ENCODE data around the gene RFC5.

RFC5 gene

DNA sequence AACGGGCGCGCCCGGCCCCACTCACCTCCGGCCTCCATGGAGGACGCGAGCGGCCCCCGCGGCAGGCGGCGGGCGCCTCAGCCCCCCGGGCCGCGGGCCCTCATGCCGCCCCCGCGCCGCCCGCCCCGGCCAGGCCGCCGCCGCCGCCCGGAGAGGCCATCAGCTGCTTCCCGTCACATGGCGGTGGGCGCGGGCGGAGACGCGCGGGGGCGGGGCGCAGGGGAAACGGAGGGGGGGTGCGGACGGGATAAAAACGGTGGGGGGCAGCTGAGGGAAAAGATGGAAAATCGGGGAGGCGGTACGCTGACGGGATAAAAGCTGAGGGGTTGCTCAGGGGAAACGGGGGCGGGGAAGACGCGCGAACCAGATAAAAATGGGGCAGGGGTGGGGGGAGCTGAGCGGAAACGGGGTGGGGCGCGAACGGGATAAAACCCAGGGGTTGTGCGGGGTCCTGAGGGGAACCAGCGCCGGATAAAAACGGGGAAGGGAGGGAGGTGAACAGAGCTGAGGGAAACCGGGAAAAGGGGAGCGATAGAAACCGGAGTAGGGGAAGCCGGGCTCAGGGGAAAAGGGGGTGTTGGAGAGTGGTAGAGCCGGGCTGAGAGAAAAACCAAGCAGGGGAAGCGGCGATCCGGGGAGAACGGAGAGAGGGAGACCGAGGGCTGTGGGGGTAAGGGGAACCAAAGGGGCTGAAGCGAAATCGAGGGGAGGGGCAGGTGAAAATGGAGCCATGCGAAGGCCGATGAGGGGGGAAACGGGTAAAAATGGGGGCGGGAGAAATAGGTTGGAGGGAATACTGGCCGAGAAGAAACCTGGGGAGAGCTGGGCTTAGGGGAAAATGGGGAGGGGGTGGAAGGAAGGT lies 44.7 kb downstream of the RFC5 start, which contains the start of gene WSB2:
WSB2 (minus strand) TSS at position 169 of the 862 bp plus-strand sequence; CDS start at position 38, 131 bp downstream.
- peaks cover 2% of the 10 kb centered on the region for H3K36me3 Mint-ChIP-seq (ENCODE audit: low read depth)
- TF ChIP-seq, protein P1, sequence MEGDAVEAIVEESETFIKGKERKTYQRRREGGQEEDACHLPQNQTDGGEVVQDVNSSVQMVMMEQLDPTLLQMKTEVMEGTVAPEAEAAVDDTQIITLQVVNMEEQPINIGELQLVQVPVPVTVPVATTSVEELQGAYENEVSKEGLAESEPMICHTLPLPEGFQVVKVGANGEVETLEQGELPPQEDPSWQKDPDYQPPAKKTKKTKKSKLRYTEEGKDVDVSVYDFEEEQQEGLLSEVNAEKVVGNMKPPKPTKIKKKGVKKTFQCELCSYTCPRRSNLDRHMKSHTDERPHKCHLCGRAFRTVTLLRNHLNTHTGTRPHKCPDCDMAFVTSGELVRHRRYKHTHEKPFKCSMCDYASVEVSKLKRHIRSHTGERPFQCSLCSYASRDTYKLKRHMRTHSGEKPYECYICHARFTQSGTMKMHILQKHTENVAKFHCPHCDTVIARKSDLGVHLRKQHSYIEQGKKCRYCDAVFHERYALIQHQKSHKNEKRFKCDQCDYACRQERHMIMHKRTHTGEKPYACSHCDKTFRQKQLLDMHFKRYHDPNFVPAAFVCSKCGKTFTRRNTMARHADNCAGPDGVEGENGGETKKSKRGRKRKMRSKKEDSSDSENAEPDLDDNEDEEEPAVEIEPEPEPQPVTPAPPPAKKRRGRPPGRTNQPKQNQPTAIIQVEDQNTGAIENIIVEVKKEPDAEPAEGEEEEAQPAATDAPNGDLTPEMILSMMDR (IDR thresholded peaks at IDR 0.05; ENCODE audit: unreplicated experiment in 3 of 3): no peak
- no peaks in the 10 kb centered on the region for H3K9me3 Mint-ChIP-seq
- H3K27me3 Mint-ChIP-seq (ENCODE audit: low read depth): no peaks in the 10 kb centered on the region
- peak within 1 kb of the TSS; percentile 91 to 98 (median 95) for H3K4me3 Mint-ChIP-seq
- peak within 1 kb of the TSS; percentile 97 to 99 (median 98) for H3K27ac Mint-ChIP-seq
- H3K4me1 Mint-ChIP-seq: peaks cover 31% of the 10 kb centered on the region

DNA sequence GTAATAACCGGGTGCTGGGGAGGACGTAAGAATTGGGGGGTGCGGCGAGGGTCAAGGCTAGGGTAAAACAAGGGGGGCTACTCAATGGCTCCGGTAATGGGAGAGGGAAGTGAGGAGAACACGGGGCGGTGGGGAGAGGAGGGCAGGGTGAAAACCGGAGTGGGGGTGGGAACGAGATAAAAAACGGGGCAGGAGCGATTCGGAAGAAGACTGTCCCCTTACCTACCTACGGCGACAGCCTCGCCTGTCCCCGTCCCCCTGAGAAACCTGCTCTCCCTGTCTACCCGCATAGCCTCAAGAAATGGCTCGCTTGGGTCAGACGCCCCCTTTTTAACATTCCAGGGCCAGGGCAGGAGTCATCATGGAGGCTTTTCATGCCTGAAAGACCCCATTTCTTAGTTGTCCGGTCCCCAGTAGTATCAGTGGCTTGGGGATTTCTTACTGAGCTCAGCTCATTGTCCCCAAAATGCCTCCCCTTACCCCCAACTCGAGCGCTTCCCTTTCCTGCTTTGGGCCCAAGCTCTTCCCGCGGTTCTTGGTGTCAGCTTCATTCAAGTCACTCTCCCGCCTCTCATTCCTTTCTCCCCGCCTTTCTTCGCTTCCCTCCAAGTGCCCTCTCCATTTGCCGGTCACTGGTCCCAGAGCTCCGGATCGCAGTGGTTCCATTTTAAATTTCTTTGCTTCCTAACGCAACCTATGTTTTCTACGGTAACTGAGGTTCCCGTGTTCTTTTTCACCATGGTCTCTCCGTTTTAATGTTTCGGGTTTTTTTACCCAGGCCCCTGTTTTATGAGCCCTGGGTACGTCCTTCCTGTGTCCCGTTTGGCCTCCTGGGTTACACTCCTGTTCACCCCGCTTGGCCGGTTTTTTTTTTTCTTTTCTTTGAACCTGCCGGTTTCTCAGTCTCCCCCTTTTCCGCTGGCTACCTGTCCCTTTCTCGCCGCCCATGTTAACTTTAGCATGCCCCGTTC lies 45.7 kb downstream of the RFC5 start:
- Mint-ChIP-seq H3K36me3 (ENCODE audit: low read depth) (no peaks in the 10 kb centered on the region), H3K9me3 (no peaks in the 10 kb centered on the region), H3K4me3 (peak overlapping the region; percentile 90 to 95 (median 91)), H3K4me1 (peaks cover 30% of the 10 kb centered on the region), H3K27ac (peak overlapping the region; percentile 89 to 98 (median 91)), H3K27me3 (ENCODE audit: low read depth) (peaks cover 4% of the 10 kb centered on the region)
- TF ChIP-seq, protein P1 (IDR thresholded peaks at IDR 0.05; ENCODE audit: unreplicated experiment in 3 of 3): no peak

DNA sequence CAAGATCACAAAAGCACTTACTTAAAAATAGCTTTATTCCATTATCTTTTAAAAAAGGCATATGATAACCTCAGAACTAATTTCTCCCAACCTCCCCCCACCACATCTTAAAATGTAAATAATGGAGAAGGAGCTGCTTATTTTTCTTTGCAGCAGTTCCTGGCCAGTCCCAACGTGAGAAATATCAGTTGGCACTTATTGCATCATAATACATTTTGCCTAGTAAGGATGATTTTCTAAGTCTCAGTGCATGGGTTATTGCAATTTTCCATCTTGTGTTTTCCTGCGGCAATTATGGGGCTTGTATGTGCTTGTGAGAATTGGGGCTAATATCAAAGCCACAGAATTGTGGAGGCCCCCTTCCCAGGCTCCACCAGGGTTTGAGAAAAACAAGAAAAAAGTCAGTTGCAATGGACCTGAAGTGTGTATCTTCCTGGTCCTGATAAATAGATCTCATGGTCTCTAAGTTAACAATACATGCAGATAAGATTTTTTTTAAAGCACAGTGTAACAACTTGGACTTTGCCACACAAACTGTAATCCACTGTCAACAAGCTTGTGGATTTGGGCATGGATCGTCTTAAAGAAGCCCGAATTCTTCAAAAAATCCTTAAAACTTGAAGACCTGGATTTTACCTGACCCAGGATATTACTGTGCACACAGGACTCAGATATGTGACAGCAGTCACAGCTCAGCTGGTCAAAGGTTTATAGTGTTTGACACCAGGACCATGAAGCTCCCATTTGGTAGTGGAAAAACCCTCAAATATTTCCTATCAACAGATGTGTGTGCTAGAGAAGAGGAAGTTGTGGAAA lies 47.3 kb downstream of the RFC5 start:
- TF ChIP-seq, protein P1 (IDR thresholded peaks at IDR 0.05; ENCODE audit: unreplicated experiment in 3 of 3): no peak
- peak overlapping the region; percentile 17 to 91 (median 88) for H3K27ac Mint-ChIP-seq
- H3K4me3 Mint-ChIP-seq: peak overlapping the region; percentile 82 to 91 (median 83)
- peaks cover 29% of the 10 kb centered on the region for H3K4me1 Mint-ChIP-seq
- H3K36me3 Mint-ChIP-seq (ENCODE audit: low read depth): peaks cover 7% of the 10 kb centered on the region
- H3K27me3 Mint-ChIP-seq (ENCODE audit: low read depth): peaks cover 4% of the 10 kb centered on the region
- H3K9me3 Mint-ChIP-seq: no peaks in the 10 kb centered on the region

DNA sequence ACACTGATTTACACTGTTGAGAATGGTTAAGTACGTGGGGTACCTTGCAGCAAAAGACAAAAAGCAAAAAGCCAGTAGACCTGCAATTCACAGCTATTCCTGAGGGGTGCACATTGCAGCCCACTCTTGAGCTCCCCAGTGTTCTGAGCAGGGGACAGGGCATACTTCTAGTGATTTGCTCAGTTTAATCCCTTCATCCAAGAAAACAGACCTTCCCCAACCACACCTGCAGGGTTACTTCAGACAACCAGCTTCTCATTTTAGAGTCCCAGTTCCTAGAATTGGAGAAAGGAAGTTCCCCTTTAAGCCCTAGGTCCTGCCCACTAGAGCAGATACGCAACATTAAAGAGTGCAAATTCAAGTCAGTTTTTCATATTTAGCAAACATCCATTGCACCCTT lies 48.1 kb downstream of the RFC5 start:
- Mint-ChIP-seq H3K27me3 (ENCODE audit: low read depth) (peaks cover 7% of the 10 kb centered on the region), H3K9me3 (no peaks in the 10 kb centered on the region), H3K4me1 (peaks cover 21% of the 10 kb centered on the region), H3K36me3 (ENCODE audit: low read depth) (peaks cover 9% of the 10 kb centered on the region), H3K27ac (peak overlapping the region; percentile 15 to 71 (median 45)), H3K4me3 (peak overlapping the region; percentile 82 to 91 (median 83))
- TF ChIP-seq, protein P1 (IDR thresholded peaks at IDR 0.05; ENCODE audit: unreplicated experiment in 3 of 3): peak; percentile 22 to 28 (median 27)

DNA sequence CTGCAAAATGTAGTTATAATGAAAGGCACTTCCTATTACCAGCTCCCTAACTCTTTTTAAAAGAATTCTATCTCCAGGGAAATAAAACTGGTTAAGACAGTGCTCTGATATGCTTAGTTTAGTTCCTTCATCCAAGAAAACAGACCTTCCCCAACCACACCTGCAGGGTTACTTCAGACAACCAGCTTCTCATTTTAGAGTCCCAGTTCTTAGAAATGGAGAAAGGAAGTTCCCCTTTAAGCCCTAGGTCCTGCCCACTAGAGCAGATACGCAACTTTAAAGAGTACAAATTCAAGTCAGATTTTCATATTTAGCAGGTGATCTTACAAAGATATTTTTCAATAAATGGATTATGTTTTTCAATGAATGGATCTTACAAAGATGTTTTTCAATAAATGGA lies 48.9 kb downstream of the RFC5 start:
- Mint-ChIP-seq H3K4me3 (no peak overlapping the region), H3K9me3 (no peaks in the 10 kb centered on the region), H3K27me3 (ENCODE audit: low read depth) (peaks cover 7% of the 10 kb centered on the region), H3K4me1 (peaks cover 13% of the 10 kb centered on the region), H3K27ac (no peak overlapping the region), H3K36me3 (ENCODE audit: low read depth) (peaks cover 9% of the 10 kb centered on the region)
- TF ChIP-seq, protein P1 (IDR thresholded peaks at IDR 0.05; ENCODE audit: unreplicated experiment in 3 of 3): no peak

All from nephron (organoid).